HepG2 (cell line): ENCODE results near the gene IGF2BP3. TPM values are rescaled to one million over a fixed set of nuclear protein-coding genes. Genes with fewer than 3 reads are reported as not detected.

Experiments used
- HOXA9 ChIP-seq: sonication (generic); formaldehyde crosslinking; IDR thresholded peaks from 2 replicates; pipeline ENCODE4 v1.8.1; 2022; ENCODE audit warnings: missing genetic modification reagents, mild to moderate bottlenecking, moderate library complexity, borderline replicate concordance
- KDM5A ChIP-seq: fragments of 200-600 bp; sonication (generic); IDR thresholded peaks from 2 replicates; pipeline ENCODE4 v1.7.0; 2018; ENCODE audit warnings: antibody characterized with exemption, mild to moderate bottlenecking, low read length, borderline replicate concordance
- RFX3 ChIP-seq: IDR thresholded peaks from 2 replicates; pipeline ENCODE4 v1.6.1; 2016; ENCODE audit warnings: missing biosample characterization, missing genetic modification reagents
- RFX5 ChIP-seq: IDR thresholded peaks from 2 replicates; pipeline ENCODE4 v1.6.1; 2011; ENCODE audit warnings: low read depth, low read length, improper control_type of control experiment
- ZNF143 ChIP-seq: sonication (generic); formaldehyde crosslinking; IDR thresholded peaks from 2 replicates; pipeline ENCODE4 v1.4.0; 2020; ENCODE audit warnings: missing genetic modification reagents
- ZNF253 ChIP-seq: sonication (generic); formaldehyde crosslinking; IDR thresholded peaks from 2 replicates; pipeline ENCODE4 v1.8.0; 2022; ENCODE audit warnings: mild to moderate bottlenecking, missing genetic modification reagents, borderline replicate concordance
- ZNF350 ChIP-seq: sonication (generic); formaldehyde crosslinking; IDR thresholded peaks from 2 replicates; pipeline ENCODE4 v1.4.0; 2020; ENCODE audit warnings: mild to moderate bottlenecking, low read depth, missing genetic modification reagents, borderline replicate concordance
- ZNF460 ChIP-seq: sonication (generic); formaldehyde crosslinking; IDR thresholded peaks from 2 replicates; pipeline ENCODE4 v1.5.1; 2020; ENCODE audit warnings: missing genetic modification reagents, mild to moderate bottlenecking, borderline replicate concordance
- ZNF615 ChIP-seq: sonication (generic); formaldehyde crosslinking; IDR thresholded peaks from 2 replicates; pipeline ENCODE4 v1.5.0; 2020; ENCODE audit warnings: mild to moderate bottlenecking, missing genetic modification reagents, borderline replicate concordance
- polyA plus RNA-seq, 8 experiments: library from polyadenylated mRNA; depleted of rRNA in 3 of 8; stranded (reverse) in 7 of 8; unstranded in 1 of 8; fragments of >200 nt; fragmentation: Illumina TruSeq in 4 of 8; extraction: Trizol in 4 of 8; gene quantifications; 2 replicates each; pipeline versions ENCODE4 v1.2.1 to v1.2.3, GENCODE V29; 2011 to 2016; ENCODE audit warnings: low read depth in 4 of 8, missing spikeins in 1 of 8, mixed read lengths in 1 of 8; ENCODE audit not compliant: insufficient read depth in 1 of 8
- total RNA-seq, 5 experiments: library from RNA; depleted of rRNA; stranded (reverse); fragments of >200 nt; fragmentation: Illumina TruSeq; extraction: Trizol; gene quantifications; 2 replicates each; pipeline ENCODE4 v1.2.3, GENCODE V29; 2016; ENCODE audit warnings: low read depth in 1 of 5
- TF ChIP-seq, protein P1 (sequence below): sonication (generic); formaldehyde crosslinking; IDR thresholded peaks from 2 replicates; pipeline ENCODE4 v1.4.0; 2020; ENCODE audit warnings: missing genetic modification reagents
- TF ChIP-seq, protein P2 (sequence below): fragments of 450-650 bp; IDR thresholded peaks from 2 replicates; pipeline ENCODE4 v1.6.1; 2016
- TF ChIP-seq, protein P3 (sequence below): sonication (generic); formaldehyde crosslinking; conservative IDR thresholded peaks from 2 replicates; pipeline ENCODE4 v1.4.0; 2020; ENCODE audit warnings: missing genetic modification reagents
- TF ChIP-seq, protein P4 (sequence below): sonication (generic); formaldehyde crosslinking; IDR thresholded peaks from 2 replicates; pipeline ENCODE4 v1.9.0; 2021; ENCODE audit warnings: missing genetic modification reagents, borderline replicate concordance
- TF ChIP-seq, protein P5 (sequence below): sonication (generic); formaldehyde crosslinking; IDR thresholded peaks from 2 replicates; pipeline ENCODE4 v1.4.0; 2020; ENCODE audit warnings: missing genetic modification reagents

IGF2BP3 gene
- total and polyA plus RNA-seq, 2 of the 13 experiments (the other 11 are each of a cell fraction or from before 2014, with no cell fraction given): 37.7 to 39.5 TPM

DNA sequence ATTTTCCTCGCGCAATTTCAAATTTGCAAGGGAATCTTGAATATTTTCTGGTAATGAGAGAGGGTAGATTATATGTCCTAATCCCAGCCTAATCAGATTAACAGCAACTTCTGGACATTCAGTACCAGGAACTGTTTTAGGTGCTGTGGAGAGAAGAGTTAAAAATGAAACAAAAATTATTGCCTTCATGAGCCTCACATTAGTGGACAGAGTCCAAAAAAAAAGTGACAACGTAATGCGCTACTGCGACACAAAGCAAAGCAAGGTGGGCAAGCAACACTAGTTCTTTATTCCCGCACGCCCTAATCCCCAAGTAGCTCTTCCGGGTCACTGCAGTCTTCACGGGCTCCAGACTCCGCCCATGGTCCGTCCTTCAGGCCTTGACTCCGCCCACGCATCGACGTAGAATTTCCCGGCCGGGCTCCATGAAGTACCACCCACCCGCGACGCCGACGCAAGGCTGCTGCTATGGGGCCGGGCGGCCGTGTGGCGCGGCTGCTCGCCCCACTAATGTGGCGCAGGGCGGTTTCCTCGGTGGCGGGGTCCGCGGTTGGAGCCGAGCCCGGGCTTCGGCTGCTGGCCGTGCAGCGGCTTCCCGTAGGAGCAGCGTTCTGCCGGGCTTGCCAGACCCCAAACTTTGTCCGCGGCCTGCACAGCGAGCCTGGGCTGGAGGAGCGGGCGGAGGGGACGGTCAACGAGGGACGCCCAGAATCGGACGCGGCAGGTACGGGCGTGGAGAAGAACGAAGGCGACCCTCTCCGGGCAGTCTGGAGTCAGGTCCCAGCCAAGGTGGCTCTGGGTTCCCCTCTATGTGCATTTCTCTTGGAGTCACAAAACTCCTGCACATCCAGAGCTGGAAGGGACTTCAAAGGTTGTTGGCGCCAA is 171.2 kb downstream of the IGF2BP3 start, which contains the start of gene MALSU1 (continued):
- TF ChIP-seq, protein P1, sequence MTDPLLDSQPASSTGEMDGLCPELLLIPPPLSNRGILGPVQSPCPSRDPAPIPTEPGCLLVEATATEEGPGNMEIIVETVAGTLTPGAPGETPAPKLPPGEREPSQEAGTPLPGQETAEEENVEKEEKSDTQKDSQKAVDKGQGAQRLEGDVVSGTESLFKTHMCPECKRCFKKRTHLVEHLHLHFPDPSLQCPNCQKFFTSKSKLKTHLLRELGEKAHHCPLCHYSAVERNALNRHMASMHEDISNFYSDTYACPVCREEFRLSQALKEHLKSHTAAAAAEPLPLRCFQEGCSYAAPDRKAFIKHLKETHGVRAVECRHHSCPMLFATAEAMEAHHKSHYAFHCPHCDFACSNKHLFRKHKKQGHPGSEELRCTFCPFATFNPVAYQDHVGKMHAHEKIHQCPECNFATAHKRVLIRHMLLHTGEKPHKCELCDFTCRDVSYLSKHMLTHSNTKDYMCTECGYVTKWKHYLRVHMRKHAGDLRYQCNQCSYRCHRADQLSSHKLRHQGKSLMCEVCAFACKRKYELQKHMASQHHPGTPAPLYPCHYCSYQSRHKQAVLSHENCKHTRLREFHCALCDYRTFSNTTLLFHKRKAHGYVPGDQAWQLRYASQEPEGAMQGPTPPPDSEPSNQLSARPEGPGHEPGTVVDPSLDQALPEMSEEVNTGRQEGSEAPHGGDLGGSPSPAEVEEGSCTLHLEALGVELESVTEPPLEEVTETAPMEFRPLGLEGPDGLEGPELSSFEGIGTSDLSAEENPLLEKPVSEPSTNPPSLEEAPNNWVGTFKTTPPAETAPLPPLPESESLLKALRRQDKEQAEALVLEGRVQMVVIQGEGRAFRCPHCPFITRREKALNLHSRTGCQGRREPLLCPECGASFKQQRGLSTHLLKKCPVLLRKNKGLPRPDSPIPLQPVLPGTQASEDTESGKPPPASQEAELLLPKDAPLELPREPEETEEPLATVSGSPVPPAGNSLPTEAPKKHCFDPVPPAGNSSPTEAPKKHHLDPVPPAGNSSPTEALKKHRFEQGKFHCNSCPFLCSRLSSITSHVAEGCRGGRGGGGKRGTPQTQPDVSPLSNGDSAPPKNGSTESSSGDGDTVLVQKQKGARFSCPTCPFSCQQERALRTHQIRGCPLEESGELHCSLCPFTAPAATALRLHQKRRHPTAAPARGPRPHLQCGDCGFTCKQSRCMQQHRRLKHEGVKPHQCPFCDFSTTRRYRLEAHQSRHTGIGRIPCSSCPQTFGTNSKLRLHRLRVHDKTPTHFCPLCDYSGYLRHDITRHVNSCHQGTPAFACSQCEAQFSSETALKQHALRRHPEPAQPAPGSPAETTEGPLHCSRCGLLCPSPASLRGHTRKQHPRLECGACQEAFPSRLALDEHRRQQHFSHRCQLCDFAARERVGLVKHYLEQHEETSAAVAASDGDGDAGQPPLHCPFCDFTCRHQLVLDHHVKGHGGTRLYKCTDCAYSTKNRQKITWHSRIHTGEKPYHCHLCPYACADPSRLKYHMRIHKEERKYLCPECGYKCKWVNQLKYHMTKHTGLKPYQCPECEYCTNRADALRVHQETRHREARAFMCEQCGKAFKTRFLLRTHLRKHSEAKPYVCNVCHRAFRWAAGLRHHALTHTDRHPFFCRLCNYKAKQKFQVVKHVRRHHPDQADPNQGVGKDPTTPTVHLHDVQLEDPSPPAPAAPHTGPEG: peak; percentile 75; the same call in 1 of the 2 replicates
- TF ChIP-seq, protein P2, sequence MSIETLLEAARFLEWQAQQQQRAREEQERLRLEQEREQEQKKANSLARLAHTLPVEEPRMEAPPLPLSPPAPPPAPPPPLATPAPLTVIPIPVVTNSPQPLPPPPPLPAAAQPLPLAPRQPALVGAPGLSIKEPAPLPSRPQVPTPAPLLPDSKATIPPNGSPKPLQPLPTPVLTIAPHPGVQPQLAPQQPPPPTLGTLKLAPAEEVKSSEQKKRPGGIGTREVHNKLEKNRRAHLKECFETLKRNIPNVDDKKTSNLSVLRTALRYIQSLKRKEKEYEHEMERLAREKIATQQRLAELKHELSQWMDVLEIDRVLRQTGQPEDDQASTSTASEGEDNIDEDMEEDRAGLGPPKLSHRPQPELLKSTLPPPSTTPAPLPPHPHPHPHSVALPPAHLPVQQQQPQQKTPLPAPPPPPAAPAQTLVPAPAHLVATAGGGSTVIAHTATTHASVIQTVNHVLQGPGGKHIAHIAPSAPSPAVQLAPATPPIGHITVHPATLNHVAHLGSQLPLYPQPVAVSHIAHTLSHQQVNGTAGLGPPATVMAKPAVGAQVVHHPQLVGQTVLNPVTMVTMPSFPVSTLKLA: peak; percentile 61
- TF ChIP-seq, protein P3, sequence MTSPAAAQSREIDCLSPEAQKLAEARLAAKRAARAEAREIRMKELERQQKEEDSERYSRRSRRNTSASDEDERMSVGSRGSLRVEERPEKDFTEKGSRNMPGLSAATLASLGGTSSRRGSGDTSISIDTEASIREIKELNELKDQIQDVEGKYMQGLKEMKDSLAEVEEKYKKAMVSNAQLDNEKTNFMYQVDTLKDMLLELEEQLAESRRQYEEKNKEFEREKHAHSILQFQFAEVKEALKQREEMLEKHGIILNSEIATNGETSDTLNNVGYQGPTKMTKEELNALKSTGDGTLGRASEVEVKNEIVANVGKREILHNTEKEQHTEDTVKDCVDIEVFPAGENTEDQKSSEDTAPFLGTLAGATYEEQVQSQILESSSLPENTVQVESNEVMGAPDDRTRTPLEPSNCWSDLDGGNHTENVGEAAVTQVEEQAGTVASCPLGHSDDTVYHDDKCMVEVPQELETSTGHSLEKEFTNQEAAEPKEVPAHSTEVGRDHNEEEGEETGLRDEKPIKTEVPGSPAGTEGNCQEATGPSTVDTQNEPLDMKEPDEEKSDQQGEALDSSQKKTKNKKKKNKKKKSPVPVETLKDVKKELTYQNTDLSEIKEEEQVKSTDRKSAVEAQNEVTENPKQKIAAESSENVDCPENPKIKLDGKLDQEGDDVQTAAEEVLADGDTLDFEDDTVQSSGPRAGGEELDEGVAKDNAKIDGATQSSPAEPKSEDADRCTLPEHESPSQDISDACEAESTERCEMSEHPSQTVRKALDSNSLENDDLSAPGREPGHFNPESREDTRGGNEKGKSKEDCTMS (CRISPR knock-in tag): 0 out of 2 replicates have a peak, but pooled peaks have one; percentile 29
- TF ChIP-seq ZNF615 (CRISPR knock-in tag): no peak
- TF ChIP-seq ZNF460 (CRISPR knock-in tag): no peak
- TF ChIP-seq ZNF350 (CRISPR knock-in tag): peak; percentile 74
- TF ChIP-seq RFX5: peak; percentile 10; the same call in 1 of the 2 replicates
- peak; percentile 80 for TF ChIP-seq KDM5A
- TF ChIP-seq ZNF143 (CRISPR knock-in tag): peak; percentile 75
- no peak for TF ChIP-seq ZNF253
- TF ChIP-seq, protein P4, sequence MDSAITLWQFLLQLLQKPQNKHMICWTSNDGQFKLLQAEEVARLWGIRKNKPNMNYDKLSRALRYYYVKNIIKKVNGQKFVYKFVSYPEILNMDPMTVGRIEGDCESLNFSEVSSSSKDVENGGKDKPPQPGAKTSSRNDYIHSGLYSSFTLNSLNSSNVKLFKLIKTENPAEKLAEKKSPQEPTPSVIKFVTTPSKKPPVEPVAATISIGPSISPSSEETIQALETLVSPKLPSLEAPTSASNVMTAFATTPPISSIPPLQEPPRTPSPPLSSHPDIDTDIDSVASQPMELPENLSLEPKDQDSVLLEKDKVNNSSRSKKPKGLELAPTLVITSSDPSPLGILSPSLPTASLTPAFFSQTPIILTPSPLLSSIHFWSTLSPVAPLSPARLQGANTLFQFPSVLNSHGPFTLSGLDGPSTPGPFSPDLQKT (CRISPR knock-in tag): no peak
- TF ChIP-seq HOXA9: no peak
- TF ChIP-seq RFX3 (CRISPR knock-in tag): no peak
- TF ChIP-seq, protein P5, sequence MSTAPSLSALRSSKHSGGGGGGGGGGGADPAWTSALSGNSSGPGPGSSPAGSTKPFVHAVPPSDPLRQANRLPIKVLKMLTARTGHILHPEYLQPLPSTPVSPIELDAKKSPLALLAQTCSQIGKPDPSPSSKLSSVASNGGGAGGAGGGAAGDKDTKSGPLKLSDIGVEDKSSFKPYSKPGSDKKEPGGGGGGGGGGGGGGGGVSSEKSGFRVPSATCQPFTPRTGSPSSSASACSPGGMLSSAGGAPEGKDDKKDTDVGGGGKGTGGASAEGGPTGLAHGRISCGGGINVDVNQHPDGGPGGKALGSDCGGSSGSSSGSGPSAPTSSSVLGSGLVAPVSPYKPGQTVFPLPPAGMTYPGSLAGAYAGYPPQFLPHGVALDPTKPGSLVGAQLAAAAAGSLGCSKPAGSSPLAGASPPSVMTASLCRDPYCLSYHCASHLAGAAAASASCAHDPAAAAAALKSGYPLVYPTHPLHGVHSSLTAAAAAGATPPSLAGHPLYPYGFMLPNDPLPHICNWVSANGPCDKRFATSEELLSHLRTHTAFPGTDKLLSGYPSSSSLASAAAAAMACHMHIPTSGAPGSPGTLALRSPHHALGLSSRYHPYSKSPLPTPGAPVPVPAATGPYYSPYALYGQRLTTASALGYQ (CRISPR knock-in tag): no peak
